ENCODE data around the gene GPR78. TPM values are rescaled to one million over a fixed set of nuclear protein-coding genes. Genes with fewer than 3 reads are reported as not detected.

The GPR78 gene
- total RNA-seq, 1 donor from 2014 or later, result not detected

GRCh38 chr4:8602686-8603430 is 22.7 kb downstream of the GPR78 start:
- CTCF ChIA-PET, result no interaction called here

GRCh38 chr4:8603931-8604330 is 23.7 kb downstream of the GPR78 start:
- H3K36me3 Mint-ChIP-seq (ENCODE audit: low read depth), result no peaks in the 10 kb centered on the region
- intact Hi-C loops (cut with micrococcal nuclease), result loop anchor here (10.0 kb wide), 1 partner anchor 311 kb away; no protein-coding TSS in a partner anchor

More at GRCh38 chr4:8602686-8603430, 22.7 kb downstream of the GPR78 start:
- Mint-ChIP-seq H3K4me3 (no peak overlapping the region), H3K27me3 (no peaks in the 10 kb centered on the region), H3K36me3 (ENCODE audit: low read depth) (no peaks in the 10 kb centered on the region), H3K27ac (no peak overlapping the region), H3K9me3 (no peaks in the 10 kb centered on the region), H3K4me1 (no peaks in the 10 kb centered on the region)
- intact Hi-C loops (cut with micrococcal nuclease), result loop anchor here (10.0 kb wide), 1 partner anchor 312 kb away; no protein-coding TSS in a partner anchor
- POLR2A ChIA-PET, result no interaction called here
- no peak for ATAC-seq (ENCODE audit: low read depth)
- no peak for DNase-seq
- no peak for TF ChIP-seq CTCF (IDR thresholded peaks at IDR 0.05)

GRCh38 chr4:8605289-8605688 is 25.1 kb downstream of the GPR78 start:
- no peak for ATAC-seq (ENCODE audit: low read depth)
- CTCF ChIA-PET, result no interaction called here
- Mint-ChIP-seq H3K4me1 (no peaks in the 10 kb centered on the region), H3K4me3 (no peak overlapping the region), H3K27ac (no peak overlapping the region), H3K36me3 (ENCODE audit: low read depth) (no peaks in the 10 kb centered on the region), H3K9me3 (no peaks in the 10 kb centered on the region), H3K27me3 (no peaks in the 10 kb centered on the region)
- TF ChIP-seq CTCF (IDR thresholded peaks at IDR 0.05), result no peak
- no peak for DNase-seq
- POLR2A ChIA-PET, result no interaction called here
- intact Hi-C loops (cut with micrococcal nuclease), result loop anchor here (10.0 kb wide), 1 partner anchor 310 kb away; no protein-coding TSS in a partner anchor

More at GRCh38 chr4:8603931-8604330, 23.7 kb downstream of the GPR78 start:
- Mint-ChIP-seq H3K4me1 (no peaks in the 10 kb centered on the region), H3K9me3 (no peaks in the 10 kb centered on the region), H3K27me3 (no peaks in the 10 kb centered on the region), H3K27ac (no peak overlapping the region), H3K4me3 (no peak overlapping the region)
- ATAC-seq (ENCODE audit: low read depth) (no peak), DNase-seq (no peak)
- TF ChIP-seq CTCF (IDR thresholded peaks at IDR 0.05), result no peak
- ChIA-PET CTCF (no interaction called here), POLR2A (no interaction called here)

- no peak for TF ChIP-seq CTCF (IDR thresholded peaks at IDR 0.05)
- ChIA-PET POLR2A (no interaction called here), CTCF (no interaction called here)
- Mint-ChIP-seq H3K36me3 (ENCODE audit: low read depth) (no peaks in the 10 kb centered on the region), H3K9me3 (no peaks in the 10 kb centered on the region), H3K27me3 (no peaks in the 10 kb centered on the region), H3K4me1 (no peaks in the 10 kb centered on the region), H3K27ac (no peak overlapping the region), H3K4me3 (no peak overlapping the region)
- intact Hi-C loops (cut with micrococcal nuclease), result loop anchor here (10.0 kb wide), 1 partner anchor 308 kb away; no protein-coding TSS in a partner anchor
- ATAC-seq (ENCODE audit: low read depth) (no peak), DNase-seq (no peak)
Observed at GRCh38 chr4:8606476-8606875, 26.3 kb downstream of the GPR78 start.

GRCh38 chr4:8606966-8607365 is 26.8 kb downstream of the GPR78 start:
- intact Hi-C loops (cut with micrococcal nuclease), result loop anchor here (10.0 kb wide), 1 partner anchor 308 kb away; no protein-coding TSS in a partner anchor
- no peak for ATAC-seq (ENCODE audit: low read depth)
- no peak for DNase-seq

More at GRCh38 chr4:8606966-8607365, 26.8 kb downstream of the GPR78 start:
- TF ChIP-seq CTCF (IDR thresholded peaks at IDR 0.05), result no peak
- POLR2A ChIA-PET, result no interaction called here
- no peaks in the 10 kb centered on the region for H3K36me3 Mint-ChIP-seq (ENCODE audit: low read depth)
- H3K27ac Mint-ChIP-seq, result no peak overlapping the region
- CTCF ChIA-PET, result interaction anchor here (0.8 kb wide), 1 partner anchor 310 kb away, joined by 3 read pairs; no protein-coding TSS in a partner anchor
- no peaks in the 10 kb centered on the region for H3K27me3 Mint-ChIP-seq
- H3K4me1 Mint-ChIP-seq, result no peaks in the 10 kb centered on the region
- no peak overlapping the region for H3K4me3 Mint-ChIP-seq
- no peaks in the 10 kb centered on the region for H3K9me3 Mint-ChIP-seq

Measured in activated B cell treated with CpG ODN at 0.5 μM for 24 hours (primary cell).